Mesenchymal stem cell (in vitro differentiated cells and primary cell): ENCODE measurements around the gene CRLF2.
"Not testable (repeated sequence)": the region's sequence is repeated elsewhere in the genome, so short reads cannot be mapped to it uniquely, and the experiment has no call there.

ENCODE experiments used
- DNase-seq: peaks from one replicate; pipeline ENCODE4 v3.0.0-alpha.2; 2013
- H2AFZ ChIP-seq: one replicate; pipeline ENCODE4 v1.6.1; 2013; ENCODE audit warnings: low read depth, mild to moderate bottlenecking, control low read depth, inconsistent platforms, low read length, moderate library complexity
- H2AK5ac ChIP-seq: 2 replicates; pipeline ENCODE4 v1.6.1; 2013; ENCODE audit warnings: low read length, moderate library complexity, mild to moderate bottlenecking, inconsistent platforms; ENCODE audit not compliant: severe bottlenecking
- H2BK120ac ChIP-seq: one replicate; pipeline ENCODE4 v1.6.1; 2013; ENCODE audit warnings: low read depth, mild to moderate bottlenecking, inconsistent platforms, low read length, moderate library complexity
- H2BK12ac ChIP-seq, 2 experiments: one replicate each; pipeline ENCODE4 v1.6.1; 2013; ENCODE audit warnings: inconsistent platforms in 2 of 2, low read length in 2 of 2, mild to moderate bottlenecking in 2 of 2, moderate library complexity in 2 of 2, control low read depth in 1 of 2
- H2BK15ac ChIP-seq: one replicate; pipeline ENCODE4 v1.6.1; 2013; ENCODE audit warnings: mild to moderate bottlenecking, low read depth, inconsistent platforms; ENCODE audit not compliant: poor library complexity, severe bottlenecking
- H2BK5ac ChIP-seq: 2 replicates; pipeline ENCODE4 v1.6.1; 2013; ENCODE audit warnings: low read depth, mild to moderate bottlenecking, low read length, control low read depth, inconsistent platforms; ENCODE audit not compliant: poor library complexity, severe bottlenecking
- H3K14ac ChIP-seq, 2 experiments: one replicate each; pipeline ENCODE4 v1.6.1; 2013; ENCODE audit warnings: inconsistent platforms in 2 of 2, low read length in 2 of 2, control low read depth in 1 of 2, mild to moderate bottlenecking in 1 of 2, moderate library complexity in 1 of 2
- H3K18ac ChIP-seq, 2 experiments: one replicate each; pipeline ENCODE4 v1.6.1; 2013; ENCODE audit warnings: inconsistent platforms in 2 of 2, low read length in 2 of 2, control low read depth in 1 of 2, low read depth in 1 of 2, mild to moderate bottlenecking in 1 of 2
- H3K23ac ChIP-seq, 2 experiments: one replicate each; pipeline ENCODE4 v1.6.1; 2013; ENCODE audit warnings: inconsistent platforms in 2 of 2, low read length in 2 of 2, mild to moderate bottlenecking in 2 of 2, moderate library complexity in 2 of 2, control low read depth in 1 of 2
- H3K27ac ChIP-seq: 2 replicates; pipeline ENCODE4 v1.5.1; 2013; ENCODE audit warnings: mild to moderate bottlenecking, moderate library complexity, low read length, control low read depth, inconsistent platforms; ENCODE audit not compliant: poor library complexity, severe bottlenecking
- H3K27me3 ChIP-seq, 2 experiments: 2 replicates each; pipeline versions ENCODE4 v1.6.1 to v1.7.0; 2013; ENCODE audit warnings: low read length in 2 of 2, mild to moderate bottlenecking in 2 of 2, moderate library complexity in 2 of 2, control low read depth in 1 of 2, inconsistent platforms in 1 of 2; ENCODE audit not compliant: control insufficient read depth in 1 of 2, insufficient read depth in 1 of 2
- H3K36me3 ChIP-seq, 2 experiments: 2 replicates each; pipeline versions ENCODE4 v1.6.1 to v1.7.0; 2013; ENCODE audit warnings: low read length in 2 of 2, control low read depth in 1 of 2, inconsistent platforms in 1 of 2, low read depth in 1 of 2, mild to moderate bottlenecking in 1 of 2; ENCODE audit not compliant: insufficient read depth in 2 of 2, control insufficient read depth in 1 of 2
- H3K4ac ChIP-seq, 2 experiments: one replicate each; pipeline ENCODE4 v1.6.1; 2013; ENCODE audit warnings: inconsistent platforms in 2 of 2, low read length in 2 of 2, mild to moderate bottlenecking in 2 of 2, moderate library complexity in 2 of 2, control low read depth in 1 of 2, low read depth in 1 of 2
- H3K4me1 ChIP-seq: 2 replicates; pipeline ENCODE4 v1.6.1; 2013; ENCODE audit warnings: low read depth, low read length, control low read depth; ENCODE audit not compliant: control insufficient read depth, insufficient read depth
- H3K4me2 ChIP-seq: 2 replicates; pipeline ENCODE4 v1.6.1; 2013; ENCODE audit warnings: low read length, mild to moderate bottlenecking, inconsistent platforms; ENCODE audit not compliant: poor library complexity, severe bottlenecking
- H3K4me3 ChIP-seq, 2 experiments: 2 replicates each; pipeline versions ENCODE4 v1.5.1 to v1.7.0; 2013; ENCODE audit warnings: low read length in 2 of 2, mild to moderate bottlenecking in 2 of 2, control low read depth in 1 of 2, low read depth in 1 of 2; ENCODE audit not compliant: insufficient read depth in 1 of 2
- H3K79me1 ChIP-seq: replicated peaks from 2 replicates; pipeline ENCODE4 v1.6.1; 2013; ENCODE audit warnings: mild to moderate bottlenecking, control low read depth, low read length, inconsistent platforms; ENCODE audit not compliant: poor library complexity, severe bottlenecking
- H3K9ac ChIP-seq: 2 replicates; pipeline ENCODE4 v1.7.0; 2013; ENCODE audit warnings: mild to moderate bottlenecking, low read length, moderate library complexity
- H3K9me3 ChIP-seq: 2 replicates; pipeline ENCODE4 v1.7.0; 2013; ENCODE audit warnings: mild to moderate bottlenecking, low read length; ENCODE audit not compliant: control insufficient read depth
- H4K8ac ChIP-seq: one replicate; pipeline ENCODE4 v1.6.1; 2013; ENCODE audit warnings: inconsistent platforms, mild to moderate bottlenecking, low read length, moderate library complexity
- H4K91ac ChIP-seq: one replicate; pipeline ENCODE4 v1.6.1; 2013; ENCODE audit warnings: mild to moderate bottlenecking, low read length, inconsistent platforms
- WGBS: methylation state at CpG from one replicate; pipeline ENCODE4 v1.1.7; 2013; ENCODE audit warnings: mixed read lengths; 5-methylcytosine and 5-hydroxymethylcytosine counted together

CRLF2 gene

GRCh38 chrX:1244164-1245076 lies 32.0 kb upstream of the CRLF2 start:
- Histone ChIP-seq H4K8ac (peak overlapping the region; percentile 77), H3K4me1 (peaks cover 13% of the 10 kb centered on the region), H3K79me1 (no peaks in the 10 kb centered on the region), H2AK5ac (no peak overlapping the region), H3K18ac (no peak overlapping the region), H3K23ac (no peak overlapping the region), H2BK12ac (no peak overlapping the region), H3K14ac (no peak overlapping the region), H4K91ac (no peak overlapping the region), H2BK5ac (no peak overlapping the region), H3K4ac (no peak overlapping the region), H2AFZ (peak overlapping the region; percentile 53), H3K27ac (no peak overlapping the region), H3K4me3 (no peak overlapping the region), H3K27me3 (peaks cover 3 to 11% of the 10 kb centered on the region in 2 experiments), H3K9me3 (no peaks in the 10 kb centered on the region), H3K36me3 (no peaks in the 10 kb centered on the region), H2BK15ac (no peak overlapping the region), H3K4me2 (no peak overlapping the region), H2BK120ac (no peak overlapping the region), H3K9ac (no peak overlapping the region)
- DNase-seq, result no peak
- WGBS, result 26% methylated on average over 13 of the region's 13 CpGs

- Histone ChIP-seq H2AK5ac (no peak overlapping the region), H2AFZ (no peak overlapping the region), H3K18ac (no peak overlapping the region), H3K79me1 (no peaks in the 10 kb centered on the region), H3K4me2 (peak overlapping the region; percentile 29), H2BK15ac (no peak overlapping the region), H3K36me3 (no peaks in the 10 kb centered on the region), H3K9ac (no peak overlapping the region), H3K27me3 (peaks cover 0 to 3% of the 10 kb centered on the region in 2 experiments), H3K4me1 (peaks cover 4% of the 10 kb centered on the region), H4K8ac (no peak overlapping the region), H4K91ac (no peak overlapping the region), H3K4me3 (no peak overlapping the region), H3K23ac (no peak overlapping the region), H3K9me3 (no peaks in the 10 kb centered on the region), H3K4ac (no peak overlapping the region), H2BK5ac (no peak overlapping the region), H2BK120ac (no peak overlapping the region), H3K27ac (peak overlapping the region; percentile 43), H3K14ac (no peak overlapping the region), H2BK12ac (no peak overlapping the region)
- no peak for DNase-seq
- WGBS, result 45% methylated on average over 8 of the region's 8 CpGs
Measured at GRCh38 chrX:1242891-1243402, 30.5 kb upstream of the CRLF2 start.

- not testable (repeated sequence) for H3K18ac ChIP-seq, H4K91ac ChIP-seq, H2BK120ac ChIP-seq, H2AK5ac ChIP-seq, H3K9ac ChIP-seq, H3K23ac ChIP-seq, H2AFZ ChIP-seq, H4K8ac ChIP-seq, H3K79me1 ChIP-seq, H2BK12ac ChIP-seq, H2BK15ac ChIP-seq, H3K36me3 ChIP-seq, H3K4me2 ChIP-seq, H3K27me3 ChIP-seq, H3K4ac ChIP-seq, DNase-seq, H3K4me3 ChIP-seq, H3K14ac ChIP-seq, H3K4me1 ChIP-seq, H3K27ac ChIP-seq, H2BK5ac ChIP-seq, H3K9me3 ChIP-seq
- 87% methylated on average over 9 of the region's 10 CpGs for WGBS
Measured at GRCh38 chrX:1240551-1240950, 28.1 kb upstream of the CRLF2 start.

GRCh38 chrX:1239681-1240142 lies 27.3 kb upstream of the CRLF2 start:
- H3K27ac ChIP-seq, result no peak overlapping the region
- H3K4ac ChIP-seq, result no peak overlapping the region
- no peak overlapping the region for H3K4me2 ChIP-seq
- H3K4me1 ChIP-seq, result peaks cover 4% of the 10 kb centered on the region
- H3K27me3 ChIP-seq, result peaks cover 0 to 3% of the 10 kb centered on the region in 2 experiments
- H2BK12ac ChIP-seq, result no peak overlapping the region
- H2BK120ac ChIP-seq, result no peak overlapping the region
- no peak overlapping the region for H3K9ac ChIP-seq
- no peak overlapping the region for H3K14ac ChIP-seq
- no peaks in the 10 kb centered on the region for H3K36me3 ChIP-seq
- H3K9me3 ChIP-seq, result no peaks in the 10 kb centered on the region
- H2AK5ac ChIP-seq, result no peak overlapping the region
- H4K8ac ChIP-seq, result no peak overlapping the region
- 93% methylated on average over 17 of the region's 23 CpGs for WGBS
- H3K4me3 ChIP-seq, result no peak overlapping the region
- no peak overlapping the region for H2BK5ac ChIP-seq
- H3K79me1 ChIP-seq, result no peaks in the 10 kb centered on the region
- no peak for DNase-seq
- H3K23ac ChIP-seq, result no peak overlapping the region
- H2BK15ac ChIP-seq, result no peak overlapping the region
- H3K18ac ChIP-seq, result no peak overlapping the region
- H4K91ac ChIP-seq, result no peak overlapping the region
- no peak overlapping the region for H2AFZ ChIP-seq
